AG20443 (cell line): ENCODE measurements around the gene SP4.

ENCODE experiments used
- DNase-seq: peaks from one replicate; pipeline ENCODE4 v3.0.0; 2012; ENCODE audit warnings: low spot score, mixed read lengths

SP4 gene

DNA sequence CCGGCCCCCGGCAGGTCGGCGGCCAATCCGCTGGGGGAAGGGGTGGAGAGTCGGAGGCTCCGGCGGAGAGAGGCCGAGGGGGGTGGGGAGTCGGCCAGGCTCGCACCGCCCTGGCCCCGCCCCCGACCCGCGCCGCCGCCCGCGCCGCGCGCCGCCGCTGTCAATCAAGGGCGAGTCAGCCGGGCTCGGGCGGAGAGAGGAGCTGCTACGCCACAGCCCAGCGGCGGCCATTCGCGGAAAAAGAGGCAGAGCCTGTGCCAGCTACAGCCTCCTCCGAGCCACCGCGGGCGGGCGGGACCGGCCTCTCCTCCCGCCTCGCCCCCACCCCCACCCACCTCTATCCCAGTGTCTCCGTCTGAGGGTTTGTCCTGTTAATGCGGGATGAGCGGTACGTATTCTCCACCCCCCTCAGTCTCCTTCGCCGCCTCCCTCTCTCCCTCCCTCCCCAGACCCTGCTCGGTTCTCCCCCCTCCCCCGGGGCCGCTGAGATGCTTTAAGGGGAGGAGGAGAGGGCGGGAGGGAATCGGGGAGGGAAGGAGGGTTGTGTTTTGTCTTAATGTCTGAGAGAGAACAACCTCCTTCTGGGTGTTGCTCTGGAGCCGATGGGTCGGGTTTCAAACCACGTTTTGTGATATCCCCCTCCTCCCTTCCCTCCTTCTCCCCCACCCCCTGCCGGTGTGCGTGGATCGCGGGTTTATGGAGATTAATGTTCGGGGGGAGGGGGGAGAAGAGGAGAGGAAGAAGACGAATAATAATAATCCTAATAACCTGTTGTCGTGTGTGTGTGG, at the start of gene SP4:
SP4 (plus strand) TSS at position 213 of the 788 bp plus-strand sequence; CDS start at position 382, 169 bp downstream.
- peak; percentile 97 for DNase-seq

DNA sequence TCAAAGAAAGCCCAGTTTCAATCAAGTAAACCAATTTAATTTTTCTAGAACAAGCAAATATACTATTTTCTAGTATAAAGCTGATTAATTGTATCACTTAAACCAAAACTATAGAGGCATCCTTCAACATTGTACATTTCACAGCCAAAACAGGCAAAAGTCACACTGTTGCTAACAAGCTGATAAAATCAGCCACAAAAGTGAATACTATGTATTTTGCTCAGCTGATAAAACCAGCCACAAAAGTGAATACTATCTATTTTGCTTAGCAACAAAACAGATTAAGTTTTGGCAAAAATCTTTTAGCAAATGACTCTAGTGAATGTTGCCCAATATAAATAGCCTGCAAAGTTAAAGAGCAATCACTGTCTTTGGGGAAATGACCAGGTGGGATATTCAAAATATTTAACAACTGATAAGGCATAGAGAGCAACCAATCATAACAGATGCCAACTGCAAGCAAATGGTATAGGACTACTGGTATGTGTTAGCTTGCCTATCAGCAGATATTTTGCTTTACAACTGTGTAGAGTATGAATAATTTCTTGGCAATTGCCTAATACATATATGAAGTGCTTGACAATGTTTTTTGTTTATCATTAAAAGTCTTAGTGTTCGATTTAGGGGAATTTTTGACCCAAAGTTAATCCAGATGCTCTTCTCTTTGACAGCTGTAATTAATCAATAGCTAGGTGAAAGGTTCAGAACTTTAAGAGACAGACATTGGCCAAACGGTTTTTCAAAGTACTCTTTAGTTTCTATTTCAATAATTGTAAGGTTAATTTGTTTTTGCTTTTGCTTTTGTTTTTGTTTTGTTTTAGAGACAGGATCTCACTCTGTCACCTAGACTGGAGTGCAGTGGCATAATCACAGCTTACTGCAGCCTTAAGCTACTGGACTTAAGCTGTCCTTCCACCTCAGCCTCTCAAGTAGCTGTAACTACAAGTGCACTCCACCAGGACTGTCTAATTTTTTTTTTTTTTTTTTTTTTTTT, 44.4 kb upstream of the SP4 start:
- no peak for DNase-seq

DNA sequence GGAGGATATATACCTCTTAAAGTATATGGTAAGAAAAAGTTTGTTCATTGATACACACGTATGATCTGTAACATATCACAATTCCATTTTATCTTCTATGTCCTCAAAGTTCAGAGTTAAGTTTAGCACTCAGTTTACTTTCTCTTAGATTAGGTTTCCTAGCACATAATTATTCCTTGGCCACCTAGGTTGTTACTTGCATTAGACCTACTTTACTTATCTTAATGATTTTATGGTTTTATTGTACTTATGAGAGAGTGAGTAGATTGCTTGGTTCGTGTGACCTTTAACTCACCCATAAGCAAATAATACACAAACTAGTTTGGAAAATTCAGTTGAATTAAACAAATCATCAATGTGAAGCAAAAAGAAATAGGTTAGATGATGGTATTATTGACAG, 33.9 kb upstream of the SP4 start:
- no peak for DNase-seq

- no peak for DNase-seq
These were observed 25.9 kb upstream of the SP4 start for GRCh38 chr7:21401944-21402343.

GRCh38 chr7:21407796-21408480, 19.9 kb upstream of the SP4 start:
- no peak for DNase-seq

DNA sequence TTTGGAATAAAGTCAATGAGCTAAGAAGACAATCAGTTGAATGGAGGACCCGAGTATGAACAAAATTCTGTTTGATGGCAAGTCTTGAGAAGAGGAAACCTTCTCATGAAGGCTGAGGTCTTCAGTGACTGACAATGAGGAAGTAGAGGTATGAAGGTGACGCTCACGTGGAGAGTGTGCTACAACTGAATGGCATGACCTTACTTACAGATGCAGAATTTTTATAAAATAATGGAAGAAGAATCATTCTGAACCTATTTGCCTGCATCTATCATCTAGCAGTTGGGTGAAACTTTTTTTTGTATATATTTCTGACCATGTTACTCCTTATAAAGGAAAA, 19.4 kb upstream of the SP4 start:
- no peak for DNase-seq

DNA sequence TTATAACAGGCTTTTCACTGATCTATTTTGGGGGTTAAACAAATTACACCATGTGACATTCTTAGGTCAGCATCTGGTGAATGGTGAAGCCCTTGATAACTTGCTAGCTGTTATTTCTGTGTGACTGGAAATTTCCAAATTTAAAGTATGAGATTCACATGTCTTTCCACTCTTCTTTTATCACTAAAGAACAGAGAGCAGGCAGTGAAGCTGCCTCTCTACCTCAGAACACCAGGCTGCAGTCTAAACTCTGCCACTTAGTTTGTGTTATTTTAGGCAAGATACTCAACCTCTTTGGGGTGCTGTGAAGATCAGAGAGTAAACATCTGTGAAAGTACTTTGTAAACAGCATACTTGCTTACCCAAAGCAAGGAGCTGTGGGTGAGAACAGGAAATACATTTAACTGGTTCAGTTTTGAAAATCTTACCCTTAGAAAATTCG, 15.5 kb upstream of the SP4 start:
- no peak for DNase-seq

- no peak for DNase-seq
These were observed 14.9 kb upstream of the SP4 start for GRCh38 chr7:21412957-21413356.

DNA sequence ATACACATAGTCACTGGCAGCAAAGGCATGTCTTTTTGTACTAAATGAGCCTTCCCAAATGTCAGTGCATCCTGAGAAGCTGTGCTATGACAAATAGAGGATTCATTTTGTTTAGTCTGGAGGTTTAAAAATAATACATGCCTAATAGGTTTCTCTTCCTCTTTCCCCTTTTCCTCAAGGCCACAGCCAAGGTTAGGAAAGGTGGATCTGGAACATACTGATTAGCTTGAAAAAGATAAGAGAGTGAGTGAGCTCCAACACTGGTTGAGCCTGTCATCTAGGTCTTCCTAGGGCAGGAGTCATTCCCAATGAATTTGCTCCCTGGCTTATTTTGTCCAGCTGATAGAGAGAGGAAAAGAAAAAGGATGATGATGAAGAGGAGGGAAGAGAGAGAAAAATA, 14.4 kb upstream of the SP4 start:
- DNase-seq, result no peak

DNA sequence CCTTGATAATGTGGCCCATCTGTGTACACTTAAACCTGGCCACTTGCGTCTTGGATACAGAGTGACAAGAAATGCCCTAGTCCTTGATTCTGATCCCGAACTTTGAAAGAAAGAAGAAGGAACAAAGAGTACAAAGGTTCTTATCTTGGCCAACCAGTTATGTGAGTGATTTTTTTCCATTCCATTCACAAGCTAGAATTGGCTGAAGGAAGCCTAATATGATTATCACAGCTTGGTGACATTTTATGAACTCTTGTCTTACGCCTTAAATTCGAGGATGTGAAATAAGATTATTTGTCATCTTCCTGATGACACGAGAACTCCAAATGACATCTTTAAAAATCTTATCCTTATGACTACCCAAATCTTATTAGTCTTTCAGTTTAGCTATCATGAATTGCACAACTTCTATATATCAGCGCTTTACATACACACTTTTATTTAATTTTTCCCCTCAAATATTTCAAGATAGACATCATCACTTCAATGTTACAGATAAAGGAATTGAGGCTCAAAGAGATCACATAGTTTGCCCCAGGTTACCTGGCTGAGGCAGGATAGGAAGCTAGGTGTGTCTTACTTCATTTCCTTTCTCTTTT, 13.0 kb upstream of the SP4 start:
- no peak for DNase-seq

- DNase-seq, result no peak
These were observed 10.2 kb upstream of the SP4 start for GRCh38 chr7:21417647-21418046.

GRCh38 chr7:21422751-21423150, 5.1 kb upstream of the SP4 start:
- no peak for DNase-seq

GRCh38 chr7:21425290-21425689, 2.6 kb upstream of the SP4 start:
- no peak for DNase-seq

- DNase-seq, result no peak
These were observed 1.3 kb upstream of the SP4 start for GRCh38 chr7:21426286-21427181.

- peak; percentile 98 for DNase-seq
These were observed 557 bp upstream of the SP4 start for GRCh38 chr7:21427182-21427870.

- no peak for DNase-seq
These were observed 717 bp downstream of the SP4 start for GRCh38 chr7:21428659-21428941.

DNA sequence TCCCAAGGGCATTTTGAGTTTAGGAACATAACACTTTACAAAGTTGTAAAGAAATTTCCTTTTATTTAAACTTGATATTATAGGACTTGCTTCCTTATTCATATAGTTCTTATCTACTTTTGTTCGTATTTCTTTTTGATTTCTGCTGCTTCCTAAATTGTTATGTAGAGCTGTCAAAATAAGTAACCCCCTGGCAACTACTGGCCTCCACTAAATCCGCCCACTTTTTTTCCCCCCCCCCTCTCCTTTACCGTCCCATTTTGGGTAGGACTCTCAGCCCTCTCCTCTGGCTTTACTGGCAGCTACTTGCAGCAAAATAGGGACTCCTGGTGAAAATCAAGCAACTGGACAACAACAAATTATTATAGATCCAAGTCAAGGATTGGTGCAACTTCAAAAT, 1.1 kb downstream of the SP4 start:
- no peak for DNase-seq

DNA sequence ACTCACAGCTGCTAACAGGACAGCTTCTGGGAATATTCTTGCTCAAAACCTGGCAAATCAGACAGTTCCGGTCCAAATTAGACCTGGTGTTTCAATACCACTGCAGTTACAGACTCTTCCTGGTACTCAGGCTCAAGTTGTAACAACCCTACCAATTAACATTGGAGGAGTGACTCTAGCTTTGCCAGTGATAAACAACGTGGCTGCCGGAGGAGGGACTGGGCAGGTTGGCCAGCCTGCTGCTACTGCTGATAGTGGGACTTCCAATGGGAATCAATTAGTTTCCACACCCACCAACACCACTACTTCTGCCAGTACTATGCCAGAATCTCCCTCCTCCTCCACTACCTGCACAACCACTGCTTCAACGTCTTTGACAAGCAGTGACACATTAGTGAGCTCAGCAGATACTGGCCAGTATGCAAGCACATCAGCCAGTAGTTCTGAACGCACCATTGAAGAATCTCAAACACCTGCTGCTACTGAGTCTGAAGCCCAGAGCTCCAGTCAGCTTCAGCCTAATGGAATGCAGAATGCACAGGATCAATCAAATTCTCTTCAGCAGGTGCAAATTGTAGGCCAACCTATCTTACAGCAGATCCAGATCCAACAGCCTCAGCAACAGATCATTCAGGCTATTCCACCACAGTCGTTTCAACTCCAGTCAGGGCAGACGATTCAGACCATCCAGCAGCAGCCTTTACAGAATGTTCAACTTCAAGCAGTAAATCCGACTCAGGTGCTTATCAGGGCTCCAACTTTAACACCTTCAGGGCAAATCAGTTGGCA, 2.1 kb downstream of the SP4 start:
- DNase-seq, result no peak

DNA sequence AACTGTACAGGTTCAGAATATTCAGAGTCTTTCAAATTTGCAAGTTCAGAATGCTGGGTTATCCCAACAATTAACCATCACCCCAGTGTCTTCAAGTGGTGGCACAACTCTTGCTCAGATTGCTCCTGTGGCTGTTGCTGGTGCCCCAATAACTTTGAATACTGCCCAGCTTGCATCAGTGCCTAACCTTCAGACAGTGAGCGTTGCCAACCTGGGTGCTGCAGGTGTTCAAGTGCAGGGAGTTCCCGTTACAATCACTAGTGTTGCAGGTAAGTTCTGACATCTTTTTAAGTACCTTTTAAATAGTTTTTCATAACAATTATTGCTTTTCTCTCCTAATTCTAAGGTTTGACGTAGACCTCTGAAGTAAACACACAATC, 2.7 kb downstream of the SP4 start:
- DNase-seq, result no peak
